ENCODE data around the gene CADM1.

Gene CADM1

GRCh38 chr11:115155320-115155719 is 348.9 kb downstream of the CADM1 start:
- Histone ChIP-seq H4K91ac (ENCODE audit: low read depth, low read length, poor library complexity) (no peak overlapping the region), H2BK15ac (ENCODE audit: low read length) (peak overlapping the region; percentile 31), H3K18ac (ENCODE audit: low read length) (peak overlapping the region; percentile 83), H4K8ac (ENCODE audit: low read depth, low read length) (no peak overlapping the region), H3K4me3 (ENCODE audit: low read length in 2 of 2) (no peak overlapping the region), H3K9ac (ENCODE audit: low read depth, low read length, poor library complexity) (no peak overlapping the region), H3K27ac (replicated peaks; ENCODE audit: low read length) (no peak overlapping the region), H3K27me3 (ENCODE audit: control insufficient read depth in 3 of 3, insufficient read depth in 3 of 3, low read depth in 1 of 3, low read length in 3 of 3) (peaks cover 0 to 43% (median 0%) of the 10 kb centered on the region in 3 experiments), H3K4me1 (ENCODE audit: control insufficient read depth in 2 of 2, insufficient read depth in 1 of 2, low read depth in 1 of 2, low read length in 2 of 2) (peaks cover 0 to 2% of the 10 kb centered on the region in 2 donors), H2AK5ac (ENCODE audit: low read depth, low read length) (no peak overlapping the region), H3K4ac (ENCODE audit: low read length) (no peak overlapping the region), H2BK5ac (ENCODE audit: low read length) (peak overlapping the region; percentile 25), H2AFZ (ENCODE audit: low read length) (no peak overlapping the region), H3K9me3 (replicated peaks in 1 of 2; ENCODE audit: control insufficient read depth in 2 of 2, insufficient read depth in 1 of 2, low read depth in 1 of 2, low read length in 2 of 2) (no peaks in the 10 kb centered on the region), H2BK12ac (ENCODE audit: low read length) (peak overlapping the region; percentile 7), H3K14ac (ENCODE audit: low read length) (no peak overlapping the region), H3K23ac (ENCODE audit: low read depth, low read length, poor library complexity) (no peak overlapping the region), H3K4me2 (ENCODE audit: insufficient read depth, low read length, poor library complexity, severe bottlenecking) (no peak overlapping the region), H3K79me1 (ENCODE audit: low read depth, low read length) (no peaks in the 10 kb centered on the region), H2BK120ac (ENCODE audit: low read depth, low read length) (no peak overlapping the region), H3K36me3 (replicated peaks in 1 of 2; ENCODE audit: control insufficient read depth in 2 of 2, insufficient read depth in 2 of 2, low read length in 2 of 2) (no peaks in the 10 kb centered on the region)
- no CpG with 5 or more reads among the region's 8 CpGs for WGBS, 2 donors (ENCODE audit: extremely low coverage in 2 of 2, insufficient read length in 2 of 2, insufficient replicate concordance in 1 of 2)
- DNase-seq (ENCODE audit: low spot score), result no peak

GRCh38 chr11:115154355-115154736 is 349.9 kb downstream of the CADM1 start:
- Histone ChIP-seq H3K27ac (replicated peaks; ENCODE audit: low read length) (no peak overlapping the region), H3K79me1 (ENCODE audit: low read depth, low read length) (no peaks in the 10 kb centered on the region), H3K4me3 (ENCODE audit: low read length in 2 of 2) (no peak overlapping the region), H2BK12ac (ENCODE audit: low read length) (no peak overlapping the region), H2BK120ac (ENCODE audit: low read depth, low read length) (no peak overlapping the region), H2AFZ (ENCODE audit: low read length) (no peak overlapping the region), H3K14ac (ENCODE audit: low read length) (no peak overlapping the region), H2BK15ac (ENCODE audit: low read length) (no peak overlapping the region), H3K9ac (ENCODE audit: low read depth, low read length, poor library complexity) (no peak overlapping the region), H3K23ac (ENCODE audit: low read depth, low read length, poor library complexity) (no peak overlapping the region), H3K4ac (ENCODE audit: low read length) (no peak overlapping the region), H4K8ac (ENCODE audit: low read depth, low read length) (no peak overlapping the region), H3K4me2 (ENCODE audit: insufficient read depth, low read length, poor library complexity, severe bottlenecking) (no peak overlapping the region), H4K91ac (ENCODE audit: low read depth, low read length, poor library complexity) (no peak overlapping the region), H3K27me3 (ENCODE audit: control insufficient read depth in 3 of 3, insufficient read depth in 3 of 3, low read depth in 1 of 3, low read length in 3 of 3) (peaks cover 0 to 37% (median 0%) of the 10 kb centered on the region in 3 experiments), H3K18ac (ENCODE audit: low read length) (no peak overlapping the region), H2AK5ac (ENCODE audit: low read depth, low read length) (peak overlapping the region; percentile 8), H3K4me1 (ENCODE audit: control insufficient read depth in 2 of 2, insufficient read depth in 1 of 2, low read depth in 1 of 2, low read length in 2 of 2) (peaks cover 0 to 2% of the 10 kb centered on the region in 2 donors), H3K36me3 (replicated peaks in 1 of 2; ENCODE audit: control insufficient read depth in 2 of 2, insufficient read depth in 2 of 2, low read length in 2 of 2) (no peaks in the 10 kb centered on the region), H3K9me3 (replicated peaks in 1 of 2; ENCODE audit: control insufficient read depth in 2 of 2, insufficient read depth in 1 of 2, low read depth in 1 of 2, low read length in 2 of 2) (no peaks in the 10 kb centered on the region), H2BK5ac (ENCODE audit: low read length) (no peak overlapping the region)
- DNase-seq (ENCODE audit: low spot score), result no peak
- WGBS, 2 donors (ENCODE audit: extremely low coverage in 2 of 2, insufficient read length in 2 of 2, insufficient replicate concordance in 1 of 2), result no CpG with 5 or more reads among the region's 9 CpGs

GRCh38 chr11:115153731-115154354 is 350.4 kb downstream of the CADM1 start:
- Histone ChIP-seq H3K27ac (replicated peaks; ENCODE audit: low read length) (no peak overlapping the region), H3K4me1 (ENCODE audit: control insufficient read depth in 2 of 2, insufficient read depth in 1 of 2, low read depth in 1 of 2, low read length in 2 of 2) (peaks cover 0 to 2% of the 10 kb centered on the region in 2 donors), H3K27me3 (ENCODE audit: control insufficient read depth in 3 of 3, insufficient read depth in 3 of 3, low read depth in 1 of 3, low read length in 3 of 3) (peaks cover 0 to 32% (median 0%) of the 10 kb centered on the region in 3 experiments), H3K23ac (ENCODE audit: low read depth, low read length, poor library complexity) (no peak overlapping the region), H3K4ac (ENCODE audit: low read length) (no peak overlapping the region), H3K9me3 (replicated peaks in 1 of 2; ENCODE audit: control insufficient read depth in 2 of 2, insufficient read depth in 1 of 2, low read depth in 1 of 2, low read length in 2 of 2) (no peaks in the 10 kb centered on the region), H3K14ac (ENCODE audit: low read length) (no peak overlapping the region), H2BK12ac (ENCODE audit: low read length) (no peak overlapping the region), H4K91ac (ENCODE audit: low read depth, low read length, poor library complexity) (no peak overlapping the region), H3K4me2 (ENCODE audit: insufficient read depth, low read length, poor library complexity, severe bottlenecking) (no peak overlapping the region), H3K36me3 (replicated peaks in 1 of 2; ENCODE audit: control insufficient read depth in 2 of 2, insufficient read depth in 2 of 2, low read length in 2 of 2) (no peaks in the 10 kb centered on the region), H2AK5ac (ENCODE audit: low read depth, low read length) (peak overlapping the region; percentile 8), H3K9ac (ENCODE audit: low read depth, low read length, poor library complexity) (no peak overlapping the region), H3K4me3 (ENCODE audit: low read length in 2 of 2) (no peak overlapping the region), H2BK15ac (ENCODE audit: low read length) (no peak overlapping the region), H2BK5ac (ENCODE audit: low read length) (no peak overlapping the region), H4K8ac (ENCODE audit: low read depth, low read length) (no peak overlapping the region), H3K79me1 (ENCODE audit: low read depth, low read length) (no peaks in the 10 kb centered on the region), H3K18ac (ENCODE audit: low read length) (no peak overlapping the region), H2BK120ac (ENCODE audit: low read depth, low read length) (no peak overlapping the region), H2AFZ (ENCODE audit: low read length) (no peak overlapping the region)
- no CpG with 5 or more reads among the region's 39 CpGs for WGBS, 2 donors (ENCODE audit: extremely low coverage in 2 of 2, insufficient read length in 2 of 2, insufficient replicate concordance in 1 of 2)
- DNase-seq (ENCODE audit: low spot score), result no peak

GRCh38 chr11:115153135-115153534 is 351.1 kb downstream of the CADM1 start:
- H3K9me3 ChIP-seq (replicated peaks in 1 of 2; ENCODE audit: control insufficient read depth in 2 of 2, insufficient read depth in 1 of 2, low read depth in 1 of 2, low read length in 2 of 2), result peaks cover 0 to 2% of the 10 kb centered on the region in 2 donors
- H4K8ac ChIP-seq (ENCODE audit: low read depth, low read length), result no peak overlapping the region
- no peak overlapping the region for H3K14ac ChIP-seq (ENCODE audit: low read length)
- no peak overlapping the region for H2BK120ac ChIP-seq (ENCODE audit: low read depth, low read length)
- no peak for DNase-seq (ENCODE audit: low spot score)
- H3K4me1 ChIP-seq (ENCODE audit: control insufficient read depth in 2 of 2, insufficient read depth in 1 of 2, low read depth in 1 of 2, low read length in 2 of 2), result peaks cover 0 to 2% of the 10 kb centered on the region in 2 donors
- H3K79me1 ChIP-seq (ENCODE audit: low read depth, low read length), result no peaks in the 10 kb centered on the region
- H4K91ac ChIP-seq (ENCODE audit: low read depth, low read length, poor library complexity), result no peak overlapping the region
- H3K18ac ChIP-seq (ENCODE audit: low read length), result no peak overlapping the region
- H3K4me2 ChIP-seq (ENCODE audit: insufficient read depth, low read length, poor library complexity, severe bottlenecking), result no peak overlapping the region
- H3K9ac ChIP-seq (ENCODE audit: low read depth, low read length, poor library complexity), result no peak overlapping the region
- no peak overlapping the region for H2BK15ac ChIP-seq (ENCODE audit: low read length)
- no peak overlapping the region for H3K23ac ChIP-seq (ENCODE audit: low read depth, low read length, poor library complexity)
- no peak overlapping the region for H3K4ac ChIP-seq (ENCODE audit: low read length)
- H3K4me3 ChIP-seq (ENCODE audit: low read length in 2 of 2), result no peak overlapping the region
- no CpG with 5 or more reads among the region's 8 CpGs for WGBS, 2 donors (ENCODE audit: extremely low coverage in 2 of 2, insufficient read length in 2 of 2, insufficient replicate concordance in 1 of 2)
- no peak overlapping the region for H2AFZ ChIP-seq (ENCODE audit: low read length)
- no peak overlapping the region for H2BK5ac ChIP-seq (ENCODE audit: low read length)
- H2BK12ac ChIP-seq (ENCODE audit: low read length), result no peak overlapping the region
- peaks cover 0 to 27% (median 0%) of the 10 kb centered on the region in 3 experiments for H3K27me3 ChIP-seq (ENCODE audit: control insufficient read depth in 3 of 3, insufficient read depth in 3 of 3, low read depth in 1 of 3, low read length in 3 of 3)
- H3K27ac ChIP-seq (replicated peaks; ENCODE audit: low read length), result no peak overlapping the region
- H3K36me3 ChIP-seq (replicated peaks in 1 of 2; ENCODE audit: control insufficient read depth in 2 of 2, insufficient read depth in 2 of 2, low read length in 2 of 2), result no peaks in the 10 kb centered on the region
- H2AK5ac ChIP-seq (ENCODE audit: low read depth, low read length), result no peak overlapping the region

Data from neuronal stem cell (in vitro differentiated cells).